Psoas muscle (tissue), 8 donors: ENCODE results near the gene SLAMF6. TPM values are rescaled to one million over a fixed set of nuclear protein-coding genes. Genes with fewer than 3 reads are reported as not detected.

Experiments used
- ATAC-seq, 4 donors: fragments of 200-7000 bp; cut with Tn5 transposase; one replicate each; pipeline ENCODE4 v1.9.1; 2020; ENCODE audit warnings: moderate library complexity in 3 of 4, mild to moderate bottlenecking in 2 of 4
- DNase-seq, 2 donors: peaks; one replicate each; pipeline ENCODE4 v3.0.0-alpha.2; 2020
- H3K27ac ChIP-seq: fragments of 200-600 bp; one replicate; pipeline ENCODE4 v1.8.0; 2022
- H3K27me3 ChIP-seq, 3 donors: fragments of 200-600 bp in 1 of 3; one replicate each; pipeline versions ENCODE4 v1.6.1 to v1.8.0; 2013 to 2022; ENCODE audit warnings: low read length in 2 of 3, mild to moderate bottlenecking in 2 of 3, moderate library complexity in 1 of 3; ENCODE audit not compliant: insufficient read depth in 3 of 3
- H3K36me3 ChIP-seq, 2 donors: fragments of 200-600 bp in 1 of 2; one replicate each; pipeline versions ENCODE4 v1.6.1 to v1.8.0; 2013 to 2022; ENCODE audit warnings: low read depth in 1 of 2, mild to moderate bottlenecking in 1 of 2, moderate library complexity in 1 of 2; ENCODE audit not compliant: insufficient read depth in 1 of 2
- H3K4me1 ChIP-seq: fragments of 200-600 bp; one replicate; pipeline ENCODE4 v1.8.0; 2022
- H3K4me3 ChIP-seq: fragments of 200-600 bp; one replicate; pipeline ENCODE4 v1.8.0; 2022; ENCODE audit warnings: mild to moderate bottlenecking
- H3K9me3 ChIP-seq: fragments of 200-600 bp; one replicate; pipeline ENCODE4 v1.8.0; 2022
- WGBS, 3 donors: extraction: QIAGEN DNeasy Blood & Tissue Kit; methylation state at CpG; one replicate each; pipeline versions ENCODE4 v1.1.6 to v1.1.7; 2013; 5-methylcytosine and 5-hydroxymethylcytosine counted together
- intact Hi-C, 2 donors: fragments of 100-400 bp; cut with DNase I; formaldehyde crosslinking; loops; one replicate each; pipeline versions ENCODE4 v1.11.0 to v1.14.2; 2022
- polyA plus RNA-seq, 3 donors: library from polyadenylated mRNA; stranded (reverse); fragments of 200-250 nt; gene quantifications; one replicate each; pipeline ENCODE4 v1.2.3, GENCODE V29; 2013
- total RNA-seq, 4 donors: library from RNA; stranded (reverse); fragmentation: NEBNext Ultra II Directional in 2 of 4; extraction: Animal tissue kit (Norgen Biotek cat#: 25700) in 2 of 4; gene quantifications; one replicate each; pipeline versions ENCODE4 v1.2.1 to v1.2.4, GENCODE V29; 2021 to 2023
- TF ChIP-seq, protein P1 (sequence below): fragments of 200-600 bp; IDR thresholded peaks from one replicate; pipeline ENCODE4 v1.8.0; 2022; ENCODE audit warnings: antibody characterized with exemption
- donor health status: healthy with polysubstance abuse.
- donor health status: DM: no; HTN: no; CAD: no; lungs with moderate emphysema.
- donor health status: Bipolar disorder and iron deficiency.
- donor health status: healthy.
- donor health status: DM: yes; HTN: yes; CAD: no.
- donor health status: DM: no; HTN: no; CAD: no.
- donor health status: DM: no; HTN: no; CAD: no.
- donor health status: DM: yes; HTN: yes; CAD: no.

The SLAMF6 gene
- total and polyA plus RNA-seq, 7 donors, result 0.08 to 0.34 (median 0.19) TPM; not detected in 1

DNA sequence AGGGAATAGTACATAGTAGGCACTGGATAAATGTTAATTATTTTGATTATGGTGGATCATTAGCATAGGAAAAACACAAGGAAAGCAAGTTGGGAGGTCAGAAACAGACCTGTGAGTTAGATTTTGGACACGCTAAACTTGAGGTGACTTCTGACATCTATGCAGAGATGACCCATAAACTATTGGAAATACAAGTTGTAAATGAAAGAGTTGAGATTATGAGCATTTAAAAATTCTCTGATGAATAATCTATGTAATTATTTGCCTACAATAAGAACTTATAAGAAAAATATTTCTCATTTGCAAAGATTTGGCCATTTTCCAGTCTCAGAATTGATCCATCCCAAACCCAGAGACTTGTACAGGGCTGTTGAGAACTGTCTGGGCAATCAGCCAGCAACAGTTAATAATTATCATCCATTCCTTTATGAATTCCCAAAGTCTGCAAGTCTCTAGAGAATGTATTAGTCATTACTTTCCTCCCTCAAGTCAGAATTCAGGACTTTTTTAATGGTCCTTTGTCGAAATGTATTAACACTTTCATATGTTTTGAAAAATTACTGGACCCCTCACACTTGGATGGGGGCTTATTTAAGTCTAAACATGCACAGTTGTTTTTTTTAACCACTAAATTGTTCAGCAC is 19.4 kb upstream of the SLAMF6 start:
- Histone ChIP-seq H3K9me3 (no peaks in the 10 kb centered on the region), H3K4me3 (no peak overlapping the region), H3K36me3 (no peaks in the 10 kb centered on the region), H3K27ac (no peak overlapping the region), H3K4me1 (no peaks in the 10 kb centered on the region), H3K27me3 (no peaks in the 10 kb centered on the region)
- intact Hi-C loops, result no loop called here
- no peak for DNase-seq
- no peak for ATAC-seq
- TF ChIP-seq, protein P1, sequence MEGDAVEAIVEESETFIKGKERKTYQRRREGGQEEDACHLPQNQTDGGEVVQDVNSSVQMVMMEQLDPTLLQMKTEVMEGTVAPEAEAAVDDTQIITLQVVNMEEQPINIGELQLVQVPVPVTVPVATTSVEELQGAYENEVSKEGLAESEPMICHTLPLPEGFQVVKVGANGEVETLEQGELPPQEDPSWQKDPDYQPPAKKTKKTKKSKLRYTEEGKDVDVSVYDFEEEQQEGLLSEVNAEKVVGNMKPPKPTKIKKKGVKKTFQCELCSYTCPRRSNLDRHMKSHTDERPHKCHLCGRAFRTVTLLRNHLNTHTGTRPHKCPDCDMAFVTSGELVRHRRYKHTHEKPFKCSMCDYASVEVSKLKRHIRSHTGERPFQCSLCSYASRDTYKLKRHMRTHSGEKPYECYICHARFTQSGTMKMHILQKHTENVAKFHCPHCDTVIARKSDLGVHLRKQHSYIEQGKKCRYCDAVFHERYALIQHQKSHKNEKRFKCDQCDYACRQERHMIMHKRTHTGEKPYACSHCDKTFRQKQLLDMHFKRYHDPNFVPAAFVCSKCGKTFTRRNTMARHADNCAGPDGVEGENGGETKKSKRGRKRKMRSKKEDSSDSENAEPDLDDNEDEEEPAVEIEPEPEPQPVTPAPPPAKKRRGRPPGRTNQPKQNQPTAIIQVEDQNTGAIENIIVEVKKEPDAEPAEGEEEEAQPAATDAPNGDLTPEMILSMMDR, result no peak
- WGBS, 3 donors, result 1 to 47% (median 2%) methylated on average over 2 of the region's 2 CpGs

DNA sequence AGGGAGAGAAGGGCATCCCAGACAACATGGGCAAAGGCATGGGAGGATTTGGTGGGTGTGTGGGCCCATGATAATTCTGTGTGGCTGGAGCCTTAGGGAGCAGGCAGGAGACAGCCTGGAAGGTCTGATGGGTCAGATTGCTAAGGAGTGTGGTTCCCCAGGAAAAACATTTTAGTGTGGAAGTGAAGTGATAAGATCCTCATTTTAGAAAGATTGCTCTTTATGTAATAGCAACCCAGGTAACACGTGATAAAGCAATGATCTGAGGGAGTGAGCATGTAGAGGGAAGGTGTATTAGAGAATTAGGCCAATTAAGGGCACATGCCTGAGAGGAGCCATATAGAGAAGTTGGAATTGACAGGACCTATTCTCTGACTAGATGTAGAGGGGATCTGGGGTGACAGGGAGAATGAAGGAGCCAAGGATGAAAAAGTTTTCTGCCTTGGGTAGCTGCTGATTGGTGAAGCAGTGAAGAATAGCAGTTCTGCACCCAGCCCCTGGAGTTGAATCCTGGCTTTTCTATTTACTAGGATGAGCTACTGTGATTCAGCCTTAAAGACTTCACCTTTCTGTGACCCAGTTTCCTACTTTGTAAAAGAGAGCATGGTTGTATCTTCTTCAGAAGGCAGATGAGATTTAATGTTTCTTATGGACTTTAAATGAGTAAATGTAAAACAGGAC is 18.7 kb upstream of the SLAMF6 start:
- no peak for ATAC-seq
- Histone ChIP-seq H3K36me3 (no peaks in the 10 kb centered on the region), H3K9me3 (no peaks in the 10 kb centered on the region), H3K27me3 (no peaks in the 10 kb centered on the region), H3K4me3 (no peak overlapping the region), H3K4me1 (no peaks in the 10 kb centered on the region), H3K27ac (no peak overlapping the region)
- intact Hi-C loops, result no loop called here
- DNase-seq, result no peak
- TF ChIP-seq, protein P1, result no peak
- 37 to 64% (median 59%) methylated on average over 1 of the region's 1 CpG for WGBS, 3 donors

DNA sequence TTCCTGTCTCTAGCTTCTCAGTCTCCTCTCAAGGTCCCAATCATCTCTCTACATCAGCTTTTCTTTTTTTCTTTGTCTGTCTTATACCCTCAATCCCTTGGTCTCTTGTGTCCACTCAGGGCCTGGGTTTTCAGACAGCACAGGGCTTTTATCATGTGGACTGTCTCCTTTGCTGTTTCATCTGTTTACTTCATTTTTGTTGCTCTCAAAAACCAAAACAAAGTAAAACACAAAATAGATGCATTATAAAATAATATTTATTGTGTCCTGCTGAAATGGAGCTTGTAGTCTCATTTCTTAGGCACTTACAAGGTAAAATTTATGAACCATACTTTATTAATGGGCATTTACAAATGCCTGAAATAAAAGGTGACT is 17.8 kb upstream of the SLAMF6 start:
- Histone ChIP-seq H3K27me3 (no peaks in the 10 kb centered on the region), H3K9me3 (no peaks in the 10 kb centered on the region), H3K4me1 (no peaks in the 10 kb centered on the region), H3K27ac (no peak overlapping the region), H3K4me3 (no peak overlapping the region), H3K36me3 (no peaks in the 10 kb centered on the region)
- TF ChIP-seq, protein P1, result no peak
- no peak for ATAC-seq
- intact Hi-C loops, result no loop called here
- DNase-seq, result no peak

DNA sequence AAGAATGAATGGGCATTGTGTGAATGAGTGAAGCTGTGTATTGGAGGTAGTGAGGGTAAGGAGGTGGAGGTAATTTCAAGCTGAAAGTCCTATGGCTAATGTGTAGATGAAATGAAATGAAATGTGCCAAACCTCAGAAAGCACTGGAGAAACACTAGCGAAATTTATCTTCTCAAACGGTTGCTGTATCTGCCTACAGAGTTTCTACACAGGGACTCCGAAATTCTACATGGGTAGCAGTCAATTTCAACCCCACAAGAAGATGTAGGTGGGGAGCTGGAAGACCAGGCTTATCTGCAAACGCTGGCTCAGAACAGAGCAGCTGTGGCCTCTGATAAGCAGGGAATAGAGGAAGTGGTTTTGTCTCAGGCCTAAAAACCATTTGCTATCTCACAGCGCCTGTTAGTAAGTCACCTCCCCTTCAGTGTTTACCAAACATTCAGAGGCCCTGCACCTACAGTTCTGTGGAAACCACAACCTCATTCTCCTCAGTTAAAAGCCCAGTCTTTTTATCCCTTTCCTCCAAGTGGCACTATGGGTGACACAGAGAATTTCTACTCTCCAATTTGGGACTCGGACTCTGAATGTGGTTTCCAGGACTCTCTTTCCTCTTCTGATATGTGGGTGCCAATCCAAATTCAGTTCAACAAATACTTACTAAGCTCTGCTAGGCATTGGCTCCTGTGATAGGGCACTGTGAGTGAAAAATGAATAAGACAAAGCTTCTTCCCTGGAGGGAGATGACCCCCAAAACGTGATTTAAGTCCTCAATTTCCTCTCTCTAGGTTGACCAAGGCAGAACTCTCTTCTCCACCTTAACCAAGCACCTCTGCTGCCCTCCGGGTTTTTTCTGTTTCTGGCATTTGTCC is 17.2 kb upstream of the SLAMF6 start:
- Histone ChIP-seq H3K36me3 (no peaks in the 10 kb centered on the region), H3K4me1 (no peaks in the 10 kb centered on the region), H3K9me3 (peaks cover 5% of the 10 kb centered on the region), H3K27me3 (no peaks in the 10 kb centered on the region), H3K4me3 (no peak overlapping the region), H3K27ac (no peak overlapping the region)
- WGBS, 3 donors, result 48 to 57% (median 49%) methylated on average over 8 of the region's 8 CpGs
- TF ChIP-seq, protein P1, result no peak
- intact Hi-C loops, result no loop called here
- DNase-seq, result no peak
- no peak for ATAC-seq
